ENCODE results near the gene CDKAL1. TPM values are rescaled to one million over a fixed set of nuclear protein-coding genes. Genes with fewer than 3 reads are reported as not detected.
"Not testable (repeated sequence)": the region's sequence is repeated elsewhere in the genome, so short reads cannot be mapped to it uniquely, and the experiment has no call there.

CDKAL1 gene
- polyA plus RNA-seq, 2 of the 4 experiments (the other 2 are of a cell fraction): 4.7 to 8.3 TPM

- no peak overlapping the region for H3K4me3 ChIP-seq
- peaks cover 8% of the 10 kb centered on the region; the same call in 2 of the 3 replicates for H3K4me1 ChIP-seq
- CTCF ChIA-PET: interaction anchor here (0.6 kb wide), 1 partner anchor 745 kb away, joined by 5 read pairs; no protein-coding TSS in a partner anchor
- POLR2A ChIA-PET: no interaction called here
- FAIRE-seq (no peak), DNase-seq (ENCODE audit: low read depth in 1 of 2, low spot score in 1 of 2) (no peak), ATAC-seq (no peak)
- peaks cover 10% of the 10 kb centered on the region; the same call in 1 of the 3 replicates for H3K9me3 ChIP-seq
- H3K4me2 ChIP-seq: no peak overlapping the region
- TF ChIP-seq JUNB (IDR thresholded peaks at IDR 0.05): no peak
- no peak for TF ChIP-seq POLR2AphosphoS2 (conservative IDR thresholded peaks at IDR 0.05; ENCODE audit: low read length)
- TF ChIP-seq HES2 (IDR thresholded peaks at IDR 0.05): no peak
- no peak for TF ChIP-seq EHMT2 (IDR thresholded peaks at IDR 0.05; ENCODE audit: low read depth)
- TF ChIP-seq HMGXB4 (CRISPR knock-in tag; IDR thresholded peaks at IDR 0.05; ENCODE audit: borderline replicate concordance): no peak
- no peak for TF ChIP-seq HOXB5 (CRISPR knock-in tag; IDR thresholded peaks at IDR 0.05)
- no peak for TF ChIP-seq MAX (IDR thresholded peaks at IDR 0.05)
- TF ChIP-seq KDM5A (IDR thresholded peaks at IDR 0.05): no peak
- no peak for TF ChIP-seq SREBF2 (IDR thresholded peaks at IDR 0.05)
- no peak for TF ChIP-seq RARB (CRISPR knock-in tag; IDR thresholded peaks at IDR 0.05)
- no peak for TF ChIP-seq PHF8 (IDR thresholded peaks at IDR 0.05; ENCODE audit: borderline replicate concordance, low read depth)
- no peak for TF ChIP-seq HOXA7 (CRISPR knock-in tag; IDR thresholded peaks at IDR 0.05)
- no peak for TF ChIP-seq CTCF (IDR thresholded peaks at IDR 0.05)
- TF ChIP-seq EHF (CRISPR knock-in tag; IDR thresholded peaks at IDR 0.05): no peak
- no peak for TF ChIP-seq KDM1A (IDR thresholded peaks at IDR 0.05; ENCODE audit: low read depth)
- TF ChIP-seq PBX3 (IDR thresholded peaks at IDR 0.05): no peak
- no peak overlapping the region for H3K27ac ChIP-seq
Observed at GRCh38 chr6:20751293-20751935, 217.2 kb downstream of the CDKAL1 start.

GRCh38 chr6:20755631-20756030 lies 221.4 kb downstream of the CDKAL1 start:
- Histone ChIP-seq H3K4me1 (peaks cover 18% of the 10 kb centered on the region; the same call in 2 of the 3 replicates), H3K4me2 (no peak overlapping the region), H3K27ac (no peak overlapping the region), H3K4me3 (no peak overlapping the region), H3K9me3 (peaks cover 4% of the 10 kb centered on the region; the same call in 1 of the 3 replicates)
- FAIRE-seq (no peak), ATAC-seq (no peak), DNase-seq (ENCODE audit: low read depth in 1 of 2, low spot score in 1 of 2) (no peak)
- ChIA-PET CTCF (no interaction called here), POLR2A (no interaction called here)
- TF ChIP-seq TFCP2L1 (CRISPR knock-in tag; IDR thresholded peaks at IDR 0.05) (no peak), CHD2 (IDR thresholded peaks at IDR 0.05; ENCODE audit: low read length, partially characterized antibody) (no peak), ZFP36 (IDR thresholded peaks at IDR 0.05; ENCODE audit: borderline replicate concordance, partially characterized antibody) (no peak), CBX8 (IDR thresholded peaks at IDR 0.05) (no peak), HOXB5 (CRISPR knock-in tag; IDR thresholded peaks at IDR 0.05) (no peak), HEYL (CRISPR knock-in tag; IDR thresholded peaks at IDR 0.05) (no peak), JUN (IDR thresholded peaks at IDR 0.05) (no peak), USF2 (IDR thresholded peaks at IDR 0.05) (no peak)

GRCh38 chr6:20756584-20757147 lies 222.4 kb downstream of the CDKAL1 start:
- ATAC-seq; H3K4me2 ChIP-seq; CTCF ChIA-PET; H3K4me3 ChIP-seq; H3K27ac ChIP-seq; FAIRE-seq; POLR2A ChIA-PET; DNase-seq (ENCODE audit: low read depth in 1 of 2, low spot score in 1 of 2); H3K9me3 ChIP-seq; H3K4me1 ChIP-seq: not testable (repeated sequence)
- 91% methylated on average over 2 of the region's 2 CpGs for WGBS (ENCODE audit: missing lambda C conversion rate)
